ENCODE results near the gene ATAD1. TPM values are rescaled to one million over a fixed set of nuclear protein-coding genes. Genes with fewer than 3 reads are reported as not detected.
"Not testable (repeated sequence)": the region's sequence is repeated elsewhere in the genome, so short reads cannot be mapped to it uniquely, and the experiment has no call there.

The ATAD1 gene
- total and polyA plus RNA-seq, 10 of the 15 experiments (the other 5 are each of a cell fraction or from before 2014, with no cell fraction given), result 24.7 to 59.3 (median 41.1) TPM

- peak overlapping the region; percentile 99 for H3K9ac ChIP-seq (ENCODE audit: control insufficient read depth, insufficient read depth, low read length)
- ChIA-PET POLR2A (interaction anchor here (1.0 to 1.7 kb wide), 4 partner anchors 198 to 523 kb away, joined by 3 to 7 read pairs (median 4); no protein-coding TSS in a partner anchor), RAD21 (ENCODE audit: unreplicated experiment) (interaction anchor here (0.7 to 6.4 kb wide), 10 partner anchors 46 to 690 kb away, joined by 3 to 158 read pairs (median 27); partner anchors contain the start of gene ATAD1), CTCF (interaction anchor here (1.1 to 3.8 kb wide), 5 partner anchors 10 to 525 kb away, joined by 3 to 98 read pairs (median 10); no protein-coding TSS in a partner anchor), SMC1A (ENCODE audit: uncharacterized antibody, unreplicated experiment) (interaction anchor here (1.4 to 6.9 kb wide), 7 partner anchors 66 to 525 kb away, joined by 4 to 140 read pairs (median 13); no protein-coding TSS in a partner anchor)
- H3K9me3 ChIP-seq (replicated peaks; ENCODE audit: control insufficient read depth, insufficient read depth, low read length); FAIRE-seq; H2AFZ ChIP-seq (ENCODE audit: control insufficient read depth, low read depth, low read length); H3K36me3 ChIP-seq (ENCODE audit: control insufficient read depth in 2 of 2, insufficient read depth in 2 of 2, low read length in 1 of 2); BruUV-seq (replicated peaks); H3K27me3 ChIP-seq (replicated peaks in 1 of 2; ENCODE audit: control insufficient read depth in 2 of 2, insufficient read depth in 2 of 2, low read length in 1 of 2); H3K4me1 ChIP-seq (ENCODE audit: control insufficient read depth, insufficient read depth, low read length); H4K20me1 ChIP-seq (ENCODE audit: control insufficient read depth, insufficient read depth); DNase-seq (ENCODE audit: low read depth, low spot score): not testable (repeated sequence)
- peak overlapping the region; percentile 94 for H3K4me3 ChIP-seq
- peak overlapping the region; percentile 47; the same call in 1 of the 2 replicates for H3K4me2 ChIP-seq (ENCODE audit: control insufficient read depth, insufficient read depth)
- 0 out of 3 replicates have a peak, but pooled peaks have one; percentile 1 for ATAC-seq
- peak overlapping the region; percentile 98 for H3K27ac ChIP-seq (ENCODE audit: control insufficient read depth, insufficient read depth)
- intact Hi-C loops (cut with micrococcal nuclease; ENCODE audit: unreplicated experiment) (loop anchor here (2.0 to 5.0 kb wide), 3 partner anchors 68 to 423 kb away; no protein-coding TSS in a partner anchor), in situ Hi-C loops (cut with MboI) (loop anchor here (5.0 to 10.0 kb wide), 5 partner anchors 201 to 688 kb away; no protein-coding TSS in a partner anchor)
- peaks cover 85% of the 10 kb centered on the region for H3K79me2 ChIP-seq (ENCODE audit: control insufficient read depth, insufficient read depth, low read length)
- WGBS (ENCODE audit: insufficient coverage, insufficient replicate concordance, low lambda C conversion rate, missing lambda C conversion rate), result 0% methylated on average over 18 of the region's 47 CpGs
- peak; percentile 57; the same call in 1 of the 2 replicates for TF ChIP-seq YY1 (IDR thresholded peaks at IDR 0.05; ENCODE audit: low read depth, low read length)
Observed at GRCh38 chr10:87863951-87864495, 46.0 kb upstream of the ATAD1 start.

GRCh38 chr10:87863053-87863943 is 45.3 kb upstream of the ATAD1 start, which contains the start of the genes KLLN and PTEN:
Gene KLLN (minus strand): TSS chr10:87863533. CDS start chr10:87862487, 1,046 bp downstream.
Gene PTEN (plus strand): TSS chr10:87863625. CDS start chr10:87864470, 845 bp downstream.
- Histone ChIP-seq H3K27me3 (replicated peaks in 1 of 2; ENCODE audit: control insufficient read depth in 2 of 2, insufficient read depth in 2 of 2, low read length in 1 of 2) (no peaks in the 10 kb centered on the region), H3K4me1 (ENCODE audit: control insufficient read depth, insufficient read depth, low read length) (peaks cover 8% of the 10 kb centered on the region), H4K20me1 (ENCODE audit: control insufficient read depth, insufficient read depth) (no peaks in the 10 kb centered on the region), H3K27ac (ENCODE audit: control insufficient read depth, insufficient read depth) (peak within 1 kb of the TSS; percentile 98), H3K79me2 (ENCODE audit: control insufficient read depth, insufficient read depth, low read length) (peaks cover 78% of the 10 kb centered on the region), H3K4me2 (ENCODE audit: control insufficient read depth, insufficient read depth) (peak within 1 kb of the TSS; percentile 89), H3K4me3 (peak within 1 kb of the TSS; percentile 94), H3K9me3 (replicated peaks; ENCODE audit: control insufficient read depth, insufficient read depth, low read length) (no peaks in the 10 kb centered on the region), H3K9ac (ENCODE audit: control insufficient read depth, insufficient read depth, low read length) (peak within 1 kb of the TSS; percentile 99), H3K36me3 (ENCODE audit: control insufficient read depth in 2 of 2, insufficient read depth in 2 of 2, low read length in 1 of 2) (0 out of 4 replicates have a peak, but pooled peaks cover 0 to under 1% of the 10 kb centered on the region in 2 experiments), H2AFZ (ENCODE audit: control insufficient read depth, low read depth, low read length) (peak within 1 kb of the TSS; percentile 73)
- under 1% methylated on average over 52 of the region's 89 CpGs for WGBS (ENCODE audit: insufficient coverage, insufficient replicate concordance, low lambda C conversion rate, missing lambda C conversion rate)
- FAIRE-seq (no peak), ATAC-seq (peak; percentile 60), DNase-seq (ENCODE audit: low read depth, low spot score) (peak; percentile 55)
- POLR2A ChIA-PET, result interaction anchor here (0.8 to 3.3 kb wide), 11 partner anchors 8 to 525 kb away, joined by 3 to 53 read pairs (median 7); no protein-coding TSS in a partner anchor
- RAD21 ChIA-PET (ENCODE audit: unreplicated experiment), result interaction anchor here (0.8 to 6.4 kb wide), 19 partner anchors 8 to 691 kb away, joined by 3 to 158 read pairs (median 11); no protein-coding TSS in a partner anchor
- CTCF ChIA-PET, result interaction anchor here (0.7 to 3.8 kb wide), 12 partner anchors 11 to 718 kb away, joined by 3 to 98 read pairs (median 5); no protein-coding TSS in a partner anchor
- intact Hi-C loops (cut with micrococcal nuclease; ENCODE audit: unreplicated experiment) (loop anchor here (2.0 to 5.0 kb wide), 3 partner anchors 69 to 424 kb away; no protein-coding TSS in a partner anchor), in situ Hi-C loops (cut with MboI) (loop anchor here (5.0 to 10.0 kb wide), 5 partner anchors 202 to 689 kb away; no protein-coding TSS in a partner anchor)
- SMC1A ChIA-PET (ENCODE audit: uncharacterized antibody, unreplicated experiment), result interaction anchor here (1.0 to 6.9 kb wide), 16 partner anchors 11 to 689 kb away, joined by 3 to 140 read pairs (median 12); partner anchors contain the start of gene ATAD1
- BruUV-seq (replicated peaks), result no TSS peak
- TF ChIP-seq CEBPZ (IDR thresholded peaks at IDR 0.05; ENCODE audit: low read depth, low read length) (no peak), MXI1 (IDR thresholded peaks at IDR 0.05; ENCODE audit: low read depth, low read length) (peak; percentile 60; the same call in 1 of the 2 replicates), CBX5 (IDR thresholded peaks at IDR 0.05; ENCODE audit: low read depth) (peak; percentile 81; the same call in 1 of the 2 replicates), ZNF24 (IDR thresholded peaks at IDR 0.05) (peak; percentile 77; the same call in 1 of the 2 replicates), EED (IDR thresholded peaks at IDR 0.05; ENCODE audit: low read depth) (peak; percentile 72), SMARCA5 (IDR thresholded peaks at IDR 0.05) (peak; percentile 97)

Data from GM12878 (cell line).